Tibial nerve (tissue), 4 donors: Measurements from ENCODE around the gene NMD3. TPM values are rescaled to one million over a fixed set of nuclear protein-coding genes. Genes with fewer than 3 reads are reported as not detected.
A peak's percentile ranks its signal among the peaks of the same experiment; 100 is the strongest.
"Not testable (repeated sequence)": the region's sequence is repeated elsewhere in the genome, so short reads cannot be mapped to it uniquely, and the experiment has no call there.

ENCODE experiments used
- DNase-seq, 2 donors: peaks; one replicate each; pipeline ENCODE4 v3.0.0-alpha.2; 2019; ENCODE audit warnings: low spot score in 2 of 2
- H3K27ac ChIP-seq, 4 donors: fragments of 200-600 bp; sonication (generic) in 3 of 4; one replicate each; pipeline ENCODE4 v1.5.1; 2017 to 2019; ENCODE audit warnings: mild to moderate bottlenecking in 1 of 4
- H3K27me3 ChIP-seq, 2 donors: fragments of 200-600 bp; sonication (generic) in 1 of 2; one replicate each; pipeline versions ENCODE4 v1.5.1 to v1.6.0; 2017 to 2019
- H3K36me3 ChIP-seq, 3 donors: fragments of 200-600 bp; sonication (generic); one replicate each; pipeline ENCODE4 v1.5.1; 2018 to 2019
- H3K4me1 ChIP-seq, 4 donors: fragments of 200-600 bp; sonication (generic) in 3 of 4; one replicate each; pipeline ENCODE4 v1.5.1; 2017 to 2019
- H3K4me3 ChIP-seq, 4 donors: fragments of 200-600 bp; sonication (generic) in 3 of 4; one replicate each; pipeline ENCODE4 v1.5.1; 2017 to 2019; ENCODE audit warnings: mild to moderate bottlenecking in 1 of 4, moderate library complexity in 1 of 4
- H3K9me3 ChIP-seq, 4 donors: fragments of 200-600 bp; sonication (generic) in 3 of 4; one replicate each; pipeline ENCODE4 v1.5.1; 2017 to 2019
- CTCF ChIP-seq, 5 experiments: fragments of 200-600 bp in 3 of 5; fragments of 450-650 bp in 2 of 5; sonication (generic) in 3 of 5; IDR thresholded peaks; one replicate each; pipeline ENCODE4 v1.5.1; 2016 to 2019; ENCODE audit warnings: antibody characterized with exemption in 5 of 5, mild to moderate bottlenecking in 3 of 5, moderate library complexity in 2 of 5
- EP300 ChIP-seq, 2 donors: sonication (generic); formaldehyde crosslinking; IDR thresholded peaks; one replicate each; pipeline ENCODE4 v1.6.1; 2017; ENCODE audit warnings: antibody characterized with exemption in 2 of 2, mild to moderate bottlenecking in 1 of 2
- POLR2A ChIP-seq, 2 donors: fragments of 450-650 bp; IDR thresholded peaks; one replicate each; pipeline ENCODE4 v1.6.1; 2017; ENCODE audit warnings: antibody characterized with exemption in 2 of 2, mild to moderate bottlenecking in 2 of 2, moderate library complexity in 2 of 2
- WGBS, 2 donors: methylation state at CpG; one replicate each; pipeline ENCODE4 v1.1.5; 2018; 5-methylcytosine and 5-hydroxymethylcytosine counted together
- total RNA-seq, 4 donors: library from RNA; depleted of rRNA; stranded (reverse); fragments of >200 nt; gene quantifications; one replicate each; pipeline ENCODE4 v1.1.0, GENCODE V29; 2016

NMD3 gene
- total RNA-seq, result 10 to 100 TPM; 26.7 to 54.6 (median 42.3) TPM

- Histone ChIP-seq H3K36me3 (peaks cover 0 to 16% (median 0%) of the 10 kb centered on the region in 3 donors), H3K27me3 (no peaks in the 10 kb centered on the region), H3K4me3 (peak within 1 kb of the TSS; percentile 75 to 98 (median 95)), H3K4me1 (peaks cover 0 to 39% (median 6%) of the 10 kb centered on the region in 4 donors), H3K9me3 (no peaks in the 10 kb centered on the region), H3K27ac (peak within 1 kb of the TSS; percentile 79 to 97 (median 94))
- 0 to 1% methylated on average over 30 to 35 of the region's 71 CpGs for WGBS, 2 donors
- peak; percentile 89 to 94 for DNase-seq
- TF ChIP-seq POLR2A (IDR thresholded peaks at IDR 0.05), result peak; percentile 55 to 84
- TF ChIP-seq EP300 (IDR thresholded peaks at IDR 0.05), result peak in 1 of 2 donors; percentile 94
- TF ChIP-seq CTCF (IDR thresholded peaks at IDR 0.05), result no peak
Observed at GRCh38 chr3:161220850-161221753, at the start of gene NMD3. NMD3 (plus strand) TSS chr3:161221311; CDS start chr3:161222014, 703 bp downstream.

- peak overlapping the region in 1 of 4 donors; percentile 23 for H3K27ac ChIP-seq
- peaks cover 0 to 7% (median 0%) of the 10 kb centered on the region in 4 donors for H3K4me1 ChIP-seq
- TF ChIP-seq CTCF (IDR thresholded peaks at IDR 0.05) (no peak), POLR2A (IDR thresholded peaks at IDR 0.05) (no peak), EP300 (IDR thresholded peaks at IDR 0.05) (no peak)
- H3K36me3 ChIP-seq, result no peaks in the 10 kb centered on the region
- DNase-seq, result no peak
- H3K4me3 ChIP-seq, result no peak overlapping the region
- 86 to 87% methylated on average over 2 of the region's 2 CpGs for WGBS, 2 donors
- no peaks in the 10 kb centered on the region for H3K9me3 ChIP-seq
- H3K27me3 ChIP-seq, result no peaks in the 10 kb centered on the region
Observed at GRCh38 chr3:161171639-161172552, 49.2 kb upstream of the NMD3 start.

GRCh38 chr3:161175506-161175905 is 45.6 kb upstream of the NMD3 start:
- 39 to 46% methylated on average over 1 of the region's 1 CpG for WGBS, 2 donors
- DNase-seq, result no peak
- H3K36me3 ChIP-seq, result no peaks in the 10 kb centered on the region
- TF ChIP-seq POLR2A (IDR thresholded peaks at IDR 0.05) (no peak), CTCF (IDR thresholded peaks at IDR 0.05) (no peak), EP300 (IDR thresholded peaks at IDR 0.05) (no peak)
- H3K27me3 ChIP-seq, result no peaks in the 10 kb centered on the region
- H3K4me3 ChIP-seq, result no peak overlapping the region
- H3K9me3 ChIP-seq, result no peaks in the 10 kb centered on the region
- H3K4me1 ChIP-seq, result peaks cover 0 to 7% (median 0%) of the 10 kb centered on the region in 4 donors
- H3K27ac ChIP-seq, result no peak overlapping the region

GRCh38 chr3:161177991-161178390 is 43.1 kb upstream of the NMD3 start:
- Histone ChIP-seq H3K27ac (no peak overlapping the region), H3K4me1 (peaks cover 0 to 7% (median 2%) of the 10 kb centered on the region in 4 donors), H3K36me3 (no peaks in the 10 kb centered on the region), H3K27me3 (no peaks in the 10 kb centered on the region), H3K9me3 (no peaks in the 10 kb centered on the region), H3K4me3 (no peak overlapping the region)
- DNase-seq, result no peak
- WGBS, 2 donors, result 56 to 63% methylated on average over 3 of the region's 3 CpGs
- no peak for TF ChIP-seq POLR2A (IDR thresholded peaks at IDR 0.05)
- no peak for TF ChIP-seq EP300 (IDR thresholded peaks at IDR 0.05)
- no peak for TF ChIP-seq CTCF (IDR thresholded peaks at IDR 0.05)

GRCh38 chr3:161181371-161181770 is 39.7 kb upstream of the NMD3 start:
- H3K27me3 ChIP-seq, H3K4me3 ChIP-seq, H3K4me1 ChIP-seq, H3K9me3 ChIP-seq, H3K36me3 ChIP-seq, DNase-seq, H3K27ac ChIP-seq: not testable (repeated sequence)
- WGBS, 2 donors, result 3 to 56% methylated on average over 1 of the region's 1 CpG
